Cardiac fibroblast (primary cell): ENCODE results near the gene FGF4.

Source experiments
- DNase-seq, 2 donors: peaks; one replicate each; pipeline versions ENCODE4 v3.0.0 to v3.0.0-alpha.2; 2010; ENCODE audit warnings: low read depth in 2 of 2
- H3K4me3 ChIP-seq, 2 donors: replicated peaks in 1 of 2; 1 replicate in 1 of 2; 2 replicates in 1 of 2; pipeline ENCODE4 v1.5.1; 2011; ENCODE audit warnings: low read depth in 2 of 2, low read length in 2 of 2, mild to moderate bottlenecking in 2 of 2, moderate library complexity in 1 of 2
- CTCF ChIP-seq: IDR thresholded peaks from one replicate; pipeline ENCODE4 v1.5.1; 2011; ENCODE audit warnings: low read depth, mild to moderate bottlenecking, low read length, inconsistent platforms

FGF4 gene

GRCh38 chr11:69801513-69802335, 26.6 kb upstream of the FGF4 start:
- peak; percentile 83 for TF ChIP-seq CTCF
- no peak overlapping the region for H3K4me3 ChIP-seq
- DNase-seq = peak; percentile 8 to 12

- TF ChIP-seq CTCF = no peak
- H3K4me3 ChIP-seq = no peak overlapping the region
- DNase-seq = no peak
Observed at GRCh38 chr11:69800278-69800677, 25.1 kb upstream of the FGF4 start.

GRCh38 chr11:69799582-69799981, 24.4 kb upstream of the FGF4 start:
- TF ChIP-seq CTCF = no peak
- no peak overlapping the region for H3K4me3 ChIP-seq
- peak; percentile 11 to 48 for DNase-seq

- DNase-seq = no peak
- no peak for TF ChIP-seq CTCF
- no peak overlapping the region for H3K4me3 ChIP-seq
Observed at GRCh38 chr11:69799097-69799496, 24.0 kb upstream of the FGF4 start.

DNA sequence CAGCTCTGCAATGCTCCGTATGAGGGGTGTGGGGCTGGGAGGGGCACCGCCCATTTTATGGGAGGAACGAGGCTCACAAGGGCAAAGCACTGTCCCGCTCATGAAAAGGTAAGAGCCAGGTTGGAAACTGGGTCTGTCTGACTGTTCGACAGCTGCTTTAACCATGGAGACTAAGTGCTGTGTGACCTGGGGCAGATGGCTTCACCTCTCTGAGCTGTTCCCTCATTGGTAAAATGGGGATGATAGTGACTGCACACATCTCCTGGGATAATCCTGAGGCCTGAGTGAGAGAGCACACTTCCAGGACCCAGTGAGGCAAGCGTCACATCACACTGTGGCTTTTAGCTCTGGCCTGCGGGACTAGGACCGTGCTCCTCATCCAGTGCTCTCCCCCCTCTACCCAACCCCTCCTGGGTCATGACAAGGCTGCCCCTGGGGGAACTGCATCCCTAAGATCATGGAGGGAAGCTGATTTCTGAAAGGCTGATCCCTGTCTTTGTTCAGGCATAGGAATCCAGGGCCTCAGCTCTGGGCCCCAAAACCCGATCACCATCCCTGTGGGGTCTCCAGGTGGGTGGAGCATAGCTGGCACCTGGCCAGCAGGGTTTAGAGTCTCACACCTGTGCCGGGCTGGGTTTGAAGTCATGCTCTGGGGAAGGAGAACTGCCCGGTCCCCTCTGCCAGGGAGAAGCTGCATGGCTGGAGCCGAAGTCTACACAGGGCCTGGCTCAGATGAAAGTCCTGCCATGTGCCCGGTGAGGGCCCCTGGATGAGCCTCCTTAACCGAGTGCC, 22.8 kb upstream of the FGF4 start:
- no peak for TF ChIP-seq CTCF
- H3K4me3 ChIP-seq = no peak overlapping the region
- DNase-seq = no peak

DNA sequence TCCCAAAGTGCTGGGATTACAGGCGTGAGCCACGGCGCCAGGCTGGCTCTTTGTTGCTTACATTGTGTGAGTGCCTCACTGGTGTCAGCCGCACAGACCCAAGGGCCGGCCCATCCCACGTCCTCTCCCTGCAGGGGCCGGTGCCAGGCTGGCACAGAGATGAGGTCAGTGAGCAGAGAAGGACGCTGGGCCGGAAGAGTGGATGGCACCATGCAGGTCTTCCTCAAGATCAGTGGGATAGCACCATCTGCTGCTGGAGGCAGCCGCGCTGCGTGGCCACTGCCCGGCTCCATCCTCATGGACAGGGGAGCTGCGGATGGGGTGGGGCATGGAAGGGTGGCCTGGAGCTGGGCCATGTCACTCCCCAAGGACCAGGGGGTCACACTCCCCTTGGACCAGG, 22.0 kb upstream of the FGF4 start:
- no peak for TF ChIP-seq CTCF
- no peak for DNase-seq

More for the DNA sequence above, 22.0 kb upstream of the FGF4 start:
- no peak overlapping the region for H3K4me3 ChIP-seq
